B cell (primary cell): ENCODE measurements around the gene SLC30A1. TPM values are rescaled to one million over a fixed set of nuclear protein-coding genes. Genes with fewer than 3 reads are reported as not detected.

Experiments
- ATAC-seq: fragments of 200-7000 bp; cut with Tn5 transposase; one replicate; pipeline ENCODE4 v1.10.0; 2021; ENCODE audit warnings: low read depth, mild to moderate bottlenecking, moderate number of reproducible peaks, moderate library complexity
- CTCF ChIA-PET: fragments of 350-600 bp; sonication (Branson Sonifier 250); formaldehyde crosslinking; loops from one replicate; lab custom pipeline; 2021; ENCODE audit warnings: antibody characterized with exemption, inconsistent platforms; lab: Charles Lee
- POLR2A ChIA-PET: fragments of 350-600 bp; sonication (Branson Sonifier 250); formaldehyde crosslinking; loops from one replicate; lab custom pipeline; 2021; ENCODE audit warnings: antibody characterized with exemption; lab: Charles Lee
- DNase-seq: peaks from one replicate; pipeline ENCODE4 v3.0.0; 2013
- H2AFZ ChIP-seq: 2 replicates; pipeline ENCODE4 v1.6.1; 2012; ENCODE audit warnings: mild to moderate bottlenecking, low read depth, low read length; ENCODE audit not compliant: insufficient read depth, poor library complexity, severe bottlenecking
- H3K27ac ChIP-seq, 2 donors: 1 replicate in 1 of 2; 2 replicates in 1 of 2; pipeline ENCODE4 v1.5.1; 2012 to 2013; ENCODE audit warnings: low read length in 2 of 2, mild to moderate bottlenecking in 2 of 2, moderate library complexity in 1 of 2
- H3K27me3 ChIP-seq, 4 experiments: fragments of 200-600 bp in 1 of 4; sonication (generic) in 1 of 4; replicated peaks in 1 of 4; 1 replicate in 2 of 4; 2 replicates in 2 of 4; pipeline versions ENCODE4 v1.6.1 to v1.7.0; 2013 to 2016; ENCODE audit warnings: low read length in 3 of 4, mild to moderate bottlenecking in 2 of 4, mixed read lengths in 1 of 4, moderate library complexity in 1 of 4; ENCODE audit not compliant: insufficient read depth in 4 of 4, control insufficient read depth in 3 of 4; ENCODE audit errors: control extremely low read depth in 1 of 4
- H3K36me3 ChIP-seq, 2 experiments: replicated peaks in 1 of 2; 1 replicate in 1 of 2; 2 replicates in 1 of 2; pipeline versions ENCODE4 v1.6.1 to v1.7.1; 2013; ENCODE audit warnings: low read length in 1 of 2; ENCODE audit not compliant: insufficient read depth in 2 of 2, control insufficient read depth in 1 of 2; ENCODE audit errors: control extremely low read depth in 1 of 2, extremely low read depth in 1 of 2
- H3K4me1 ChIP-seq, 2 donors: fragments of 200-600 bp in 1 of 2; sonication (generic) in 1 of 2; 1 replicate in 1 of 2; 2 replicates in 1 of 2; pipeline versions ENCODE4 v1.5.1 to v1.6.1; 2013 to 2017; ENCODE audit warnings: low read length in 2 of 2; ENCODE audit not compliant: control insufficient read depth in 2 of 2, insufficient read depth in 2 of 2
- H3K4me2 ChIP-seq: replicated peaks from 2 replicates; pipeline ENCODE3; 2012; ENCODE audit warnings: mild to moderate bottlenecking, low read depth, low read length; ENCODE audit not compliant: poor library complexity, severe bottlenecking
- H3K4me3 ChIP-seq, 5 experiments: fragments of 200-600 bp in 1 of 5; sonication (generic) in 1 of 5; 1 replicate in 3 of 5; 2 replicates in 2 of 5; pipeline versions ENCODE4 v1.5.1 to v1.7.0; 2011 to 2016; ENCODE audit warnings: low read length in 4 of 5, mild to moderate bottlenecking in 4 of 5, low read depth in 2 of 5, control low read depth in 1 of 5, moderate library complexity in 1 of 5; ENCODE audit not compliant: insufficient read depth in 1 of 5; ENCODE audit errors: control extremely low read depth in 1 of 5, extremely low read depth in 1 of 5
- H3K79me2 ChIP-seq: fragments of 200-600 bp; sonication (generic); one replicate; pipeline ENCODE4 v1.6.0; 2016; ENCODE audit warnings: low read length; ENCODE audit not compliant: control insufficient read depth, insufficient read depth
- H3K9ac ChIP-seq: fragments of 200-600 bp; sonication (generic); 2 replicates; pipeline ENCODE4 v1.6.1; 2017; ENCODE audit warnings: mild to moderate bottlenecking, low read length, moderate library complexity
- H3K9me3 ChIP-seq, 3 donors: one replicate each; pipeline versions ENCODE4 v1.6.1 to v1.7.1; 2013; ENCODE audit warnings: low read length in 2 of 3; ENCODE audit not compliant: control insufficient read depth in 2 of 3, insufficient read depth in 1 of 3; ENCODE audit errors: control extremely low read depth in 1 of 3
- H4K20me1 ChIP-seq: 2 replicates; pipeline ENCODE4 v1.6.0; 2012; ENCODE audit warnings: mild to moderate bottlenecking, low read length; ENCODE audit not compliant: insufficient read depth, control insufficient read depth, poor library complexity, severe bottlenecking
- H3K27ac Mint-ChIP-seq: one replicate; pipeline ENCODE4 v1.8.0; 2021; ENCODE audit warnings: mixed read lengths
- H3K27me3 Mint-ChIP-seq: one replicate; pipeline ENCODE4 v1.8.0; 2021; ENCODE audit warnings: mixed read lengths
- H3K4me1 Mint-ChIP-seq: one replicate; pipeline ENCODE4 v1.8.0; 2021; ENCODE audit warnings: mixed read lengths
- H3K4me3 Mint-ChIP-seq: one replicate; pipeline ENCODE4 v1.8.0; 2021; ENCODE audit warnings: mixed read lengths
- H3K9me3 Mint-ChIP-seq: one replicate; pipeline ENCODE4 v1.8.0; 2022; ENCODE audit warnings: mixed read lengths; ENCODE audit not compliant: insufficient read depth
- EZH2 ChIP-seq: IDR thresholded peaks from 2 replicates; pipeline ENCODE4 v1.6.1; 2012; ENCODE audit warnings: borderline replicate concordance, low read depth, mild to moderate bottlenecking, moderate library complexity, low read length; ENCODE audit not compliant: insufficient read depth, poor library complexity, severe bottlenecking
- WGBS: methylation state at CpG from one replicate; pipeline ENCODE4 v1.1.5; 2013; ENCODE audit warnings: missing lambda C conversion rate; ENCODE audit not compliant: insufficient coverage; 5-methylcytosine and 5-hydroxymethylcytosine counted together
- intact Hi-C: fragments of 100-400 bp; cut with micrococcal nuclease; formaldehyde crosslinking; loops from one replicate; pipeline ENCODE4 v1.10.0; 2022
- polyA plus RNA-seq: library from polyadenylated mRNA; depleted of rRNA; stranded (reverse); fragments of >200 nt; gene quantifications from 2 replicates; pipeline ENCODE4 v1.2.3, GENCODE V29; 2012
- total RNA-seq, 2 donors: library from RNA; stranded (reverse); fragments of 120-200 nt in 1 of 2; gene quantifications; 1 replicate in 1 of 2; 2 replicates in 1 of 2; pipeline versions ENCODE4 v1.2.3 to v1.2.4, GENCODE V29; 2013 to 2022
- TF ChIP-seq, protein P1 (sequence below): fragments of 200-600 bp; IDR thresholded peaks from one replicate; pipeline ENCODE4 v1.8.0; 2022; ENCODE audit warnings: antibody characterized with exemption, mild to moderate bottlenecking

The SLC30A1 gene
- total and polyA plus RNA-seq, 2 donors (not counting 1 experiment from before 2014, with no cell fraction given), result 1.7 to 12.2 TPM

DNA sequence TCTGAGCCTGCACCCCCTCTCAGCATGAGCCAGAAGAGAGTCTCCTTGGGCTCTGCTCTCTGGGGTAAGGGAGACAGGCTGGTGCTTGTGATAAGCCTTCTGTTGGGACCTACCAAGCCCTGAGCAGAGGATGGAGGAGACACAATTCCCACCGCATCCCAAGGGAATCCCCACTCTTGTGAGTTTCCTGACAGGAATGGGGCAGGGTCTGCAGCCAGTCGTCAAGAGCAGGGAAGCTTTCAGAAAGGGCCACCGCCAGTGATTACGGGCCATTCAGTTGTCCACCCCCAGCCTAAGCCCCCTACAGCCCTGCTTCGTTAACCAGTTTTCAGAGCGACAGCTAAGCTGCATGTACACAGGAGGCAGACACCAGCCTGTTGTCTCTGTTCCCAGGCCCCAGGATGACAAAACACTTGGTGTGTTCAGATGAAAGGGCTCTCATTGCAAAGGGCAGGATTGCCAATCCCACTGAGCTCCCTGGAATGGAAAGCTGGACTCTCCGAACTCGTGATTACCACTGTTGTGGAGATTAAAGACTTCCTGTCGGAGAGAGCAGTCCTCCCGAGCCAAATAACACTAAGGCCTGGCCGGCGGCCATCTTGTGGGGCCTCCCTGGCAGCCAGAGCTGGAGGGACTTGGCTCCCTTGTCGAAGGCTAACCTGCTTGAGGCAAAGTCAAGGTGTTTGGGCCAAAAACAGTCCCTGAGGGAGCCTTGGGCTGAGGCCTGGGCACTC is 37.4 kb upstream of the SLC30A1 start:
- no peak overlapping the region for H3K4me3 Mint-ChIP-seq
- no peak for TF ChIP-seq EZH2
- no peak overlapping the region for H3K27ac ChIP-seq
- H3K27ac Mint-ChIP-seq, result no peak overlapping the region
- no peak for DNase-seq
- no peaks in the 10 kb centered on the region for H3K9me3 Mint-ChIP-seq
- H3K27me3 Mint-ChIP-seq, result no peaks in the 10 kb centered on the region
- H2AFZ ChIP-seq, result no peak overlapping the region
- no peaks in the 10 kb centered on the region for H3K36me3 ChIP-seq
- H3K4me2 ChIP-seq, result no peak overlapping the region
- H3K9ac ChIP-seq, result no peak overlapping the region
- no peaks in the 10 kb centered on the region for H3K27me3 ChIP-seq
- H3K9me3 ChIP-seq, result no peaks in the 10 kb centered on the region
- no peaks in the 10 kb centered on the region for H3K79me2 ChIP-seq
- ChIA-PET POLR2A (interaction anchor here (0.6 kb wide), 1 partner anchor 1207 kb away, joined by 3 read pairs; no protein-coding TSS in a partner anchor), CTCF (interaction anchor here (1.0 to 1.6 kb wide), 3 partner anchors 9 to 53 kb away, joined by 3 to 4 read pairs (median 4); no protein-coding TSS in a partner anchor)
- no peaks in the 10 kb centered on the region for H4K20me1 ChIP-seq
- no peaks in the 10 kb centered on the region for H3K4me1 Mint-ChIP-seq
- no peak overlapping the region for H3K4me3 ChIP-seq
- intact Hi-C loops, result no loop called here
- no peak for ATAC-seq
- 96% methylated on average over 10 of the region's 13 CpGs for WGBS
- no peaks in the 10 kb centered on the region for H3K4me1 ChIP-seq

DNA sequence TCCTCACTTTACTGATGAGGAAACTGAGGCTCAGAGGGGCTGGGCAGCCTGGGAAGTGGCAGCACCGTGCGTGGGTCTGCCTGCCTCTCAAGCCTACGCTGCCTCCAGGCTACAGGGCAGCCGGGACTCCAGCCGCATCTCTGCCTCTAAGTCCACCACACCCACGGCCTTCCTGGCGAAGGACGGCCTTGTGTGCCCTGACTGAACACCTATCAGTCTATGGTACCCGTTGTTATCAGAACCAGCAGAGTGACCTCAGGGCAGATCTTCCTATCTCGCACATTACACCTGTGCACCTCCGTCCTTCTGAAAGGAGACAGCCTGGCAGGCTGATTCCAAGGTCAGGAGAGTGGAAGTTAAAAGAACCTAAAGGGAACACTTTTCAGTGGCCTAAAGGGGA is 35.7 kb upstream of the SLC30A1 start:
- Histone ChIP-seq H2AFZ (no peak overlapping the region), H3K9me3 (no peaks in the 10 kb centered on the region), H3K9ac (no peak overlapping the region), H3K36me3 (no peaks in the 10 kb centered on the region), H3K27me3 (no peaks in the 10 kb centered on the region), H4K20me1 (no peaks in the 10 kb centered on the region), H3K4me2 (no peak overlapping the region), H3K4me1 (no peaks in the 10 kb centered on the region), H3K27ac (no peak overlapping the region), H3K4me3 (no peak overlapping the region), H3K79me2 (no peaks in the 10 kb centered on the region)
- Mint-ChIP-seq H3K4me3 (no peak overlapping the region), H3K9me3 (no peaks in the 10 kb centered on the region), H3K27me3 (no peaks in the 10 kb centered on the region), H3K27ac (no peak overlapping the region), H3K4me1 (no peaks in the 10 kb centered on the region)
- ATAC-seq, result no peak
- WGBS, result 95% methylated on average over 10 of the region's 11 CpGs
- CTCF ChIA-PET, result no interaction called here
- POLR2A ChIA-PET, result no interaction called here
- DNase-seq, result no peak
- intact Hi-C loops, result no loop called here
- no peak for TF ChIP-seq EZH2
- TF ChIP-seq, protein P1, sequence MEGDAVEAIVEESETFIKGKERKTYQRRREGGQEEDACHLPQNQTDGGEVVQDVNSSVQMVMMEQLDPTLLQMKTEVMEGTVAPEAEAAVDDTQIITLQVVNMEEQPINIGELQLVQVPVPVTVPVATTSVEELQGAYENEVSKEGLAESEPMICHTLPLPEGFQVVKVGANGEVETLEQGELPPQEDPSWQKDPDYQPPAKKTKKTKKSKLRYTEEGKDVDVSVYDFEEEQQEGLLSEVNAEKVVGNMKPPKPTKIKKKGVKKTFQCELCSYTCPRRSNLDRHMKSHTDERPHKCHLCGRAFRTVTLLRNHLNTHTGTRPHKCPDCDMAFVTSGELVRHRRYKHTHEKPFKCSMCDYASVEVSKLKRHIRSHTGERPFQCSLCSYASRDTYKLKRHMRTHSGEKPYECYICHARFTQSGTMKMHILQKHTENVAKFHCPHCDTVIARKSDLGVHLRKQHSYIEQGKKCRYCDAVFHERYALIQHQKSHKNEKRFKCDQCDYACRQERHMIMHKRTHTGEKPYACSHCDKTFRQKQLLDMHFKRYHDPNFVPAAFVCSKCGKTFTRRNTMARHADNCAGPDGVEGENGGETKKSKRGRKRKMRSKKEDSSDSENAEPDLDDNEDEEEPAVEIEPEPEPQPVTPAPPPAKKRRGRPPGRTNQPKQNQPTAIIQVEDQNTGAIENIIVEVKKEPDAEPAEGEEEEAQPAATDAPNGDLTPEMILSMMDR, result no peak
